Lower leg skin (tissue), 4 donors: Measurements from ENCODE around the gene SMG6. TPM values are rescaled to one million over a fixed set of nuclear protein-coding genes. Genes with fewer than 3 reads are reported as not detected.
A peak's percentile ranks its signal among the peaks of the same experiment; 100 is the strongest.

Experiments used
- DNase-seq, 2 donors: peaks; one replicate each; pipeline ENCODE4 v3.0.0-alpha.2; 2019; ENCODE audit warnings: low spot score in 2 of 2
- H3K4me3 ChIP-seq: fragments of 200-600 bp; sonication (generic); 2 replicates; pipeline ENCODE4 v1.5.1; 2017; ENCODE audit warnings: mild to moderate bottlenecking, low read depth; ENCODE audit not compliant: poor library complexity, severe bottlenecking
- CTCF ChIP-seq, 3 donors: fragments of 450-650 bp; IDR thresholded peaks; one replicate each; pipeline ENCODE4 v1.5.1; 2016; ENCODE audit warnings: antibody characterized with exemption in 3 of 3, mild to moderate bottlenecking in 3 of 3, moderate library complexity in 2 of 3
- POLR2A ChIP-seq, 2 donors: fragments of 450-650 bp; IDR thresholded peaks; one replicate each; pipeline ENCODE4 v1.6.1; 2016 to 2017; ENCODE audit warnings: antibody characterized with exemption in 2 of 2, mild to moderate bottlenecking in 1 of 2, moderate library complexity in 1 of 2
- WGBS, 2 donors: methylation state at CpG; one replicate each; pipeline ENCODE4 v1.1.5; 2018; 5-methylcytosine and 5-hydroxymethylcytosine counted together
- intact Hi-C: fragments of 100-400 bp; cut with DNase I; formaldehyde crosslinking; loops from one replicate; pipeline ENCODE4 v1.15.0; 2023; ENCODE audit warnings: low total_unique reads
- total RNA-seq, 4 donors: library from RNA; depleted of rRNA; stranded (reverse); fragments of >200 nt; gene quantifications; one replicate each; pipeline ENCODE4 v1.1.0, GENCODE V29; 2016

SMG6 gene
- total RNA-seq, 4 donors from 2014 or later, result 22.5 to 54.6 (median 29.5) TPM

- WGBS, 2 donors, result 1 to 2% methylated on average over 37 to 46 of the region's 47 CpGs
- peak within 1 kb of the TSS; percentile 47 for H3K4me3 ChIP-seq
- TF ChIP-seq POLR2A (IDR thresholded peaks at IDR 0.05), result no peak
- no peak for TF ChIP-seq CTCF (IDR thresholded peaks at IDR 0.05)
- intact Hi-C loops, result loop anchor here (5.0 kb wide), 1 partner anchor 118 kb away; no protein-coding TSS in a partner anchor
- DNase-seq, result peak; percentile 79 to 95
Measured at GRCh38 chr17:2025220-2025621, 278.4 kb downstream of the SMG6 start, which contains the start of gene RTN4RL1. Gene RTN4RL1 (minus strand): TSS chr17:2025334. CDS start chr17:2024865, 469 bp downstream.

- TF ChIP-seq POLR2A (IDR thresholded peaks at IDR 0.05), result no peak
- no peak for TF ChIP-seq CTCF (IDR thresholded peaks at IDR 0.05)
- WGBS, 2 donors, result 0 to 1% methylated on average over 20 to 41 of the region's 73 CpGs
- peak overlapping the region; percentile 47 for H3K4me3 ChIP-seq
- intact Hi-C loops, result loop anchor here (5.0 kb wide), 1 partner anchor 117 kb away; no protein-coding TSS in a partner anchor
- no peak for DNase-seq
Measured at GRCh38 chr17:2024572-2025219, 278.9 kb downstream of the SMG6 start.

GRCh38 chr17:2023692-2024571 is 279.7 kb downstream of the SMG6 start:
- intact Hi-C loops, result no loop called here
- H3K4me3 ChIP-seq, result peak overlapping the region; percentile 47
- TF ChIP-seq POLR2A (IDR thresholded peaks at IDR 0.05), result no peak
- TF ChIP-seq CTCF (IDR thresholded peaks at IDR 0.05), result no peak
- no peak for DNase-seq
- WGBS, 2 donors, result 1% methylated on average over 34 to 55 of the region's 85 CpGs

GRCh38 chr17:2023256-2023655 is 280.3 kb downstream of the SMG6 start:
- no peak overlapping the region for H3K4me3 ChIP-seq
- intact Hi-C loops, result no loop called here
- TF ChIP-seq CTCF (IDR thresholded peaks at IDR 0.05) (no peak), POLR2A (IDR thresholded peaks at IDR 0.05) (no peak)
- WGBS, 2 donors, result 57 to 61% methylated on average over 16 of the region's 16 CpGs
- no peak for DNase-seq

- TF ChIP-seq CTCF (IDR thresholded peaks at IDR 0.05) (no peak), POLR2A (IDR thresholded peaks at IDR 0.05) (no peak)
- no peak for DNase-seq
- 76 to 79% methylated on average over 15 of the region's 15 CpGs for WGBS, 2 donors
- intact Hi-C loops, result no loop called here
- no peak overlapping the region for H3K4me3 ChIP-seq
Measured at GRCh38 chr17:2022647-2023240, 280.8 kb downstream of the SMG6 start.
